GM19025 (cell line): ENCODE results near the gene VPS72.
A peak's percentile ranks its signal among the peaks of the same experiment; 100 is the strongest.

ENCODE experiments used
- ATAC-seq: cut with Tn5 transposase; IDR thresholded peaks from one replicate; pipeline ENCODE4 v1.9.1; 2021; ENCODE audit warnings: mild to moderate bottlenecking, low read depth, moderate library complexity; ENCODE audit not compliant: unreplicated experiment

Gene VPS72

DNA sequence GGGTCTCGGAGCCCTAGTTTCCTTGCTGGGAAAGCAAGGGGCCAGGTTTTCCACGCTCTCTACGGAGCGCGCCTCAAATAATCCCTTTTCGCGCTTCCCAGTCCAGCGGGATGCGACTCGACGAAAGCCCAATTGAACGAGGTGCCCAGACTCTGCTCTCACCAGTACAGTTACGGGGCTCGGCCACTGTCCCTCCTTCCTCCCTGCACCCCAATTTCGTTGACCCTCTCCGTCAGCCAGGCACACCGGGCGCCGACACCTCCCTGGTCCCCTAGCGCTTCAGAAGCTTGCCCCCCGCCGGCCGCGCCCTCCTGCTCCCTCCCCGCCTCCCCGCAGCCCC, 44.0 kb downstream of the VPS72 start:
- ATAC-seq: peak; percentile 4

DNA sequence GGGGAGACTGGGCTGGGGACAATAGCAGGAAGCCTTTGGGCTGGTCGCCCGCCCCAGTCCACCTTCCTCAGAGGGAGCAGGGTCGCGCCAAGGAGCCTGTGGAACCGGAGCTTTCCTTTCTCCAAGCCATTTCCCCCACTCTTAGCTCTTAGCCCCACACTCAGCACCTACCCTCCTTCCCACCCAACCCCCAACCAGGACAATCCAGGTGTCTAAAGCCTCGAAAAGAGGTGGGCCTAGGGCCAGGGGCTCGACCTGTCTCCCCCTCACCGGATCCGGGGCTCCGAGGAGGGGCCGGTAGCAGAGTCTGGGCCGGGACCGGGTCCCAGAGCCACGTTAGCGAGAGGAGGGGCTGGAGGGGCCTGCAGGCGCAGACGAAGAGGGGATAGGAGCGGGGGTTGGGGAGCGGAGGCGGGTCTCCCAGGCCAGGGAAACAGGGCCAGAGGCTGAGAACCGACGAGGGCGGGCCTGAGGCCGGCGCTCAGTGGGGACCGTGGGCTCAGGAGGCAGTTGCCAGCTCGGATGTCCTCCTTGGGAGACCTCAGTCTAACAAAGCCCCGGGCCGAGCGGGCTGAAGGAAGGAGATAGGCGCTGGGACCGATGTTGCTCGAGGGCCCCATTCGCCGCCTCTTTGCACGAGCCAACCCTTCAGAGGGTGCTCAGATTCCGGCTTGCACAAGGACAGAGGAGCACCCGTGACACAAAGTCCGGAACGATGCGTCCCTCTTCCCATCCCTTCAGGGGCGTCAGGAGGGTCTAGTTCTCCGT, 44.5 kb downstream of the VPS72 start:
- ATAC-seq: no peak

DNA sequence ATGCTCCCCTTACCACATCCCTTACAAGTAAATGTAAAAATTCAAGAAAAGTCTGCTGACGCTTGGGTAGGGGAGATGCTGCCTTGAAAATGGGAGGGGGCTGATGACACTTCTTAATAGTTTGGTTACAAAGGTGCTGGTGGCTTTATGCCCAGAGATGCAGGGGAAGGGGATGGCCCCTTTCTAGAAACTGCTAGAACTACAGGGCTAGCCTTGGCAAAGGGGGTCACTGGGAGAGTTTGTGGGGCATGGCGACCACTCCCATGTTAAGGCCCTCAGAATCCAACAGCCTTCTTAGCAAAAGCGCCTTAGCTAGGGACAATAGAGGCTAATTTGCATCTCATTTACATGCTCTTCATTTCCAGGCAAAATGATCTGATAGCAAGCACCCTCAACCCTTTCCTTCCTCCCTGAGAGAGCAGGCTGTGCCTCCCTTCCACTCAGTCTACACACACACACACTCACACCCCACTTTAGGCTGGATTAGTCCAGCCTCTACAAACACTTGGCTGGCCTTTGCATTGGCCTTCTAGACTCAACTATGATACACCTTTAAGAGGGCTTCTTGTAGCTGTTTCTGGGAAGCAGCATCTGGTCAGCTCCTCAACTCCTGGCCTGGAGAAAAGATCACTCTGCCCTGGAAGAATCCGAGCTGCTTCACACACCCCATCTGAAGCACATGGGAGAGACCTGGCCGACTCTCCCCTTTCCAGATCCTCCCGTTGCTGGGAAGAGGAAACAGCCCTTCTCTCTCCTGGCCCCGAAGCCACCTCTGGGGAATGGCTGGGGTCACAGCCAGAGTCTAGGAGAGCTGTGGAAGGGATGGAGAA, 45.3 kb downstream of the VPS72 start:
- ATAC-seq: no peak

DNA sequence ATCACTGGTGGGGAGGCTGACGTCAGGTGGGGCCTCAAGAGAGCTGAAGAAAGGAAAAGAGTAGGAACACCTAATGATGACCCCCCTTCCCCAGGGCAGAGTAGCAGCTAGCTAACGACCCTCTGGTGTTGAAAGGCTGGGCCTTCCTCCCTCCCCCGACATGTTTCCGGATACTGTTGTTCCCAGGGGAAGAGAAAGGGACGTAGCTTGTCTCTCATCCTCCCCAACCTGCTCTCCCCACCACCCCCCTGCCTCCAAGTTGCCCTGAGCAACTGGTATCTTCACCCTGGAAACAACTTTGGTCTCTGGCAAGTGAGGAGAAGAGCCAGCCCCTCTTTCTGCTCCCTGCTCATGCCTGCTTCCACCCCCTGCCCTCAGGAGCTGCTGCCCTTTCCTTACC, 46.0 kb downstream of the VPS72 start:
- no peak for ATAC-seq

DNA sequence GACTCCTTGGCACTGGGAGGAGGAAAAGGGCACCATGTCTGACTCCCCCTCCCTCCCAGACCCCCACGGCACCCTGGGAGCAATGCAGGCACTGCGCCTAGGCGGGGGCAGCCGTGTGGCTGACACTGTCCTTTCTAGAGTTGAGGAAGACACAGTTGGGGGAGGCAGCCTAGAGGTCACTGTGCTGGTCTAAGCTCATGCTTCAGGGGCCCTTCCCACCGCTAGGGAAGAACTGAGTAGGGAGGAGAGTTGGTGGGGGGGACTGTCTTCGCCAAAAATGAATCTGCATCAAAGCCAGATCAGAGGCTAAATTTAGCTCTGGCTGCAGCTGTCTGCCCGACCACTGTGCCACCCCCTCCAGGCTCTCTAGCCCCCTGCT, 47.0 kb downstream of the VPS72 start:
- no peak for ATAC-seq

DNA sequence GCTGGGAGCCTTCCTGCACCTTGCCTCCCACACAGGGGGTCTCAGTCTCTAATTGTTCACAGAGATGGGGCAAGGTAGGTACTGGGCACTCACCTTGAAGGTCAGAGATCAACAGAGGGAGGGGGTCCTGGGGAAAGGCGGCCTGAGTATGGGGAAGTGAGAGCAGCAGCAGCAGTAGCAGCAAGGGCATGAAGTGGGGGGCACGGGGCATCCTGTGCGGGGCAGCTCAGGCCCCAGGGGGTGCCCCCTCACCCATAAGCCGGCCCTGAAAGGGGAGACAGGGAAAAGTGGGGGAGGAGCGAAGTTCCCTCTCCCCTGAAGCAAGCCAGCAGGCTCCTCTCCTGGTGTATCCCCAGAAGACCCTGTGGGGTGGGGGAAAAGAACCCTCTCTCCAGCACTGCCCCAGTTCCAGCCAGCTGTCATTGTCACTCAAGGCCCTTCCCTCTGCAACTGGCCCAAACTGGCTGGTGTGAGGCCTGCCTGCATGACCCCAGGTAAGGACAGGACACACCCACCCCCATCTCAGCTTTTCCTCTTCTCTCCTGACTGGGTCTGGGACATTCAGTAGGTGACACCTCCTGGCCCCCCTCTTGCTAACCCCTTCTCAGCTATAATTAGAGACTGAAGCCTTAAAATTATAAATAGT, 47.5 kb downstream of the VPS72 start:
- no peak for ATAC-seq

DNA sequence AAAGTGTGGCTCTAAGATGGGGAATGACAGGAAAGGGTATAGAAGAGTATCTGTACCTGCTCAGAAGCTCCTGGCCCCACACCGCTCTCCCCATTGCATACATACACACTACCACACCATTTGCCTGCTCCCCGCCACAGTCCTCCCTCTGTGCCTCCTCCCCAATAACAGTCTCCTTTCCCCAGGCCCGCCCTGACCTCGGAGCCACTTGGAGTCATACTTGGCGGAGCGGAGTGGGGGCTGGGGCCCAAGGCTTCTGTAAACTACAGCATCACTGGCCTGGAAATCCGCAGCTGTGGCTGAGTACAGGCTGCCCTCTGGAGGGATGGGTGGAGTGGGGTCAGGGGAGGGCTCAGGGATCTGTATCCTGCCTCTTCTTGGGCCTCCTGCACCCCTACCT, 52.2 kb downstream of the VPS72 start:
- no peak for ATAC-seq

DNA sequence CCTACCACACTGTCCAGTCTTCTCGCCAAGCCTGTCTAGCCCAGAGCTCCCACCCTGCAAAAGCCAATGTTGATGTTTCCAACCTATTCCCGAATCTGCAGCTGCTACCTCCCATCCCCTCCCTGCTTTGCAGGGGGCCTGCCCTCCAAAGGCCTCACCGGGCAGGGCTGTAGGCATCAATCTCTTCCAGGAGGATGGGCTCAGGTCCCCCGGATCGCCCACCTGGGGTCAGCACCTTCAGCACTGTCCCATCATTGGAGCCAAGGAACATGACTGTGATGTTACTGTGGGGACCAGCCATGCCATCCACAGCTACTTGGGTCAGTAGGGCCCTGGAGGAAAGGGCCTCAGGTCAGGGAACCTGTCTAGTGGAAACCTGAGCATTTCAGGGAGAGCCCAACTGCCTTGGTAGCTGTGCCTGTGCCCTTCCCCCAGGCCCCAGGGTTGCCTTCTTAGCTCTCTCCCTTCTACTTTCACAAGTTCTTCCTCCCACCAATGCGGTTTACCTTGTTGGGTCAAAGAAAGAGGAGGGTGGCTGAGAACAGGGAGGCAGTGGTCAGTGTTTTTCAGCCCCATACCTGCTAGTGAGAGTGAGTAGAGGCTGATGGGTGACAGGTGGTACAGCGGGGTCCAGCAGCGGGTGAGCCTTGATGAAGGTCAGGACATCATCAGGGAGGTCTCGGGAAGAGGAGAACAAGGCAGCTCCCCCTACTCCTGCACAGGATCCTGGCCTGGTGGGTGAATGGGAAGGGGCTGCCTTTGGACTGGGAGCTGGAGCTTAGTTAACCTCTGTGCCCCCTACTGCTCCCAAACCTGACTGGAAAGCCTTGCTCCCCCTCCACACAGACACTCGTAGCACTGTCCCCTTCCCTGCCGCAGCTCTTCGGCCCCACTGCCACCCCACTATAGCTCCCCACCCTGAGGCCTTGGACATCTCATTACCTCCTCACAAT, 54.3 kb downstream of the VPS72 start:
- no peak for ATAC-seq

DNA sequence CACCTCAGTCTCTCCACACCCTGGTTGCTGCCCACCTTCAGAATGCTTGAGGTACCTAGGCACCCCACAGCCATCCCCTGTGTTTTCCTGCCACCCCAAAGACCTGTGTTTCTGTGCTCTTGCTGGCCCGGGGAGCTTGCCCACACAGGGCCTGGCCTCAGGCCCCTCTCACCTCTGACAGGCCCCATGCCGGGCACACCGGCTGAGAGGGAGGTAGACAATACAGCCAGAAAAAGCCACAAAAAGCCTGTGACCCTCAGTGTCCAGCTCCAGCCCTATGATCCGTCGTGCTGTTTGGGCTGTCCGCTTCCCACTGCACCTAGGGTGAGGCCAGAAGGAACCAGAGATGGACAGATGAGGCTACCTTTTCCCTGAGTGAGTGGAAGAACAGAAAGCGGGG, 55.0 kb downstream of the VPS72 start:
- ATAC-seq: no peak

DNA sequence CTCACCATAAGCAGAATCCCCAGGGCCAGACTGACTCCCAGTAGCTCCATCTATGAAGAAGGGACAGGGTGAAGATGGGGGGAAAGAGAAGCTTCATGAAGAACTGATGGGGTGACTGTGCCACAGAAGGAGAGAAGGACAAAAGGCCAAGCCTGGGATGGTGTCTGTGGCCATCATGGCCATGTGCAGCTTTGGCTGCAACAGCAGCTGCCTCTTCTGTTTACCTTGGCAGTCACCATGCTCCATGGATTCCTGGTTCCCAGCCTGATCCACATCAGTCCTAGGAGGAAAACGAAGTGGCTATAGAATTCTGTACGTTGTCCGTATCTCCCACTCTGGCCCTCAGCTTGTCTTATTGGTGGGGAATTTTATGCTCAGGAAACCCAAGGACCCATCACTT, 55.6 kb downstream of the VPS72 start:
- ATAC-seq: no peak

DNA sequence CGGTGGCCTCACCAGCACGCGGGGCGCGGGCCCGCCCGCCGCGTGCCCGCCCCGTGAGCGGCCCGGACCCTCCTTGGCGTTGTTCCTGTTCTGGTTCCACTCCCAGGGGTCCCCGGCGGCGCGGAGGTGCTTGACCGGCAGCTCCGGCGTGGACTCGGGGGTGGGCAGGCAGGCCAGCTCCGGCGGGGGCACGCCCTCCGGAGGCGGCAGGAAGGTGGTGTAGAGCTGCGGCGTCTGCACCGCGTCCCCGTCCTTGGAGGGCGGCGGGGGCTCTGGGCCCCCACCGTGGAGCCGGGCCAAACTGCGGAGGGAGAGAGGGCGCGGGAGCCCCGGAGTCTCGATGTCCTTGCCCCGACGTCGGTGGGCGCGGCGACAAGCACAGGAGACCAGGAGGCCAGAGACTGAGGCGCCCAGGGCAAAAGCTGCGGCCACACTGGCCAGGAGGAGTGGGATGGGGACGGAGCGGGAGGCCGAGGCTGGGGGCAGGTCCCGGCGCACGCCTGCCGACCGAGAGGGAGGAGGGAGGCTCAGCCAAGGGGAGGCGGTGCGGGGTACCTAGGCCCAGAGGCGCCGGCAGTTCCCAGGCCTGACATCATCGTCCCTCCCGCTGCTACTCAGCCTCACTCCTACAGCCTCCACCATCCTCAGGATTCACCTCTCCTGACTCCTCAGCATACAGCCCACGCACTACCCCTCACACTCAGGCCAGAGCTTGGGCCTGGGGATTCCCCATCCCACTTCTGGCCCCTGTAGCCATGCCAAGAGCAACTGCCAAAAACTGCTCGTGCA, 56.8 kb downstream of the VPS72 start:
- ATAC-seq: no peak

DNA sequence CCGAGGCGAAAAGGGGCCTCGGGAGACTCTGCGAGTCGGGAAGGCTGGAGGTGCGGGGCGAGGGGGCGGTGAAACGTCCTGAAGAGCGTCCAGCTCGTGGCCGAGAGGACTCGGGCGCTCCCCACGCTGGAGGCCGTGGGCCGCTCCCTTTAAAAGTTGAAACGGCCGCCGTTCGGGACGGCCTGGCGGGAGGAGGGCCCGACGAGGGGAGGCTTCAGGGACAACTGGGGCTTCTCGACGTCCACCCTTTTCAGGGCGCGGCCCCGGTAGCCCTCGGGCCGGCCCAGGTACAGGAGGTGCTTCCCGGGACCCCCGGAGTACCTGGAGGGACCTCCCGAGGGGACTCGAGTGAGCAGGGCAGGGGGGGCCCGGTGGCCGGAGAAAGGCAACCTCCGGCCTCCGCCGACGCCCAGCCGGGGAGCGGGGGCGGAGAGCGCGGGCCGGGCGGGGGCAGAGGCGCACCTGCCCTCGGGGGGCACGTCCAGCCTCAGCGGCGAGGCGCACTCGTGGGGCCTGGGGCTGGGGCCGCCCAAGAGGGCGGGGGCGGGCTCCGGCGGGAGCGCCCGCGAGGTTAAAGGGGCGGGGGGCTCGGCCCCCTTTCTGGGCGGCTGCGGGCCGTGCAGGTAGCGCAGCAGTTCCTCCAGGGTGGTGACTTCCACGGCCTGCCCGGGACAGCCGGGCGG, 57.5 kb downstream of the VPS72 start:
- no peak for ATAC-seq

DNA sequence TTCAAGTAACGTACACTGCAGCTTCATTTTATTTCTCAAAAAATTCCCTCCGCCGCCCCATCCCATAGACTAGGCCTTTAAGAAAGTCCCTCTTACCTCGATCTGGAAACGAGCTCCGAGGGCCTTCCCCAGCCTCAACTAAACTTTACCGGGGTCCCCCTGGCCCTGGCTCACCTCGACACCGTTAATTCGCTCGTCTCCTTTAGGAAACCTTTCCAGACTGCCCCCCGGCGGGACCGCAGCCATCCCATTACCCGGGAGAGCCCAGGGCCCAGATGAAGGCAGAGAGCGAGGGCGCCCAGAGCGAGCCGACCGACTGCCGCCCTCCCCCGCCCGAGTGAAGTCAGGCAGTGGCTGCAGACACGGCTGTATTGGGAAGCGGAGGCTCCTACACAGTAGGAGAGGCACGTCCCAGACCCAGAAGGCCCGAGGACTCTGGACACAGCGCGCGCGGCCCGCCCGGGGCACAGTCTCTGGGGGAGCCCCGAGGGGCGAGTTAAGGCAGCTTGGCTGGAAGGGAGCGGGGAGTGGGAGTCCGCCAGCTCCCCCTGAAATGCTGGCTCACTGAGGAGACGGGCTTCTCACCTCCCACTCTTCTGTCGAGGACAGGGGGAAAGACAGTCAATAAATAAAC, 58.2 kb downstream of the VPS72 start:
- no peak for ATAC-seq

DNA sequence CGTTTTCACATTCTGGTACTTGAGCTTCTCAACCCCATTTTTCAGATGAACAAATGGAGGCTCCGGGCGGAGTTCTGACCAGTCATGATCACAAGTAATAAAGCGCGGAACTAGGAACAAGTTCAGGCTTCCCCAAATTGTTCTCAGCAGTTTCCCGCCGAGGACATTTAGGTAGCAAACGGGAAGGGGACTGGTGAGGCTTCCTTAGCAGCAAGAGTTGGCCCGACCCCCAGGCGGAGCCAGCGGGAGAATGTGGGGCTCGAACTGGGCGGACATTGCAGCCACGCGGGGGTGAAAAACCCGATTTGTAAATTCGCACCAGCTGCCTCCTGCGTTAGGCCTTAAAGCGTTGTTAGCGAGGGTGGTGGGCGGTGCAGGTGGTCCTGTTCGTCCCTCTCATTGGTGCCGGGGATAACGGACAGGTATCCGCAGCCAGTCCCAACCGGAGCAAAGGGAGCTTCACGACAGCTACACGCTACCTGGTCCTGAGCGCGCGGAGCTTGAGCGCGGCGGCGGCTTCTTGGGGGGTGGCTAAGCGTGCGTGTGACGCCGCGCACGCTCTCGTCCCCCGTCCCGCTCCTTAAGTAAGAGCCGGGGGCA, 58.9 kb downstream of the VPS72 start:
- ATAC-seq: peak; percentile 66

DNA sequence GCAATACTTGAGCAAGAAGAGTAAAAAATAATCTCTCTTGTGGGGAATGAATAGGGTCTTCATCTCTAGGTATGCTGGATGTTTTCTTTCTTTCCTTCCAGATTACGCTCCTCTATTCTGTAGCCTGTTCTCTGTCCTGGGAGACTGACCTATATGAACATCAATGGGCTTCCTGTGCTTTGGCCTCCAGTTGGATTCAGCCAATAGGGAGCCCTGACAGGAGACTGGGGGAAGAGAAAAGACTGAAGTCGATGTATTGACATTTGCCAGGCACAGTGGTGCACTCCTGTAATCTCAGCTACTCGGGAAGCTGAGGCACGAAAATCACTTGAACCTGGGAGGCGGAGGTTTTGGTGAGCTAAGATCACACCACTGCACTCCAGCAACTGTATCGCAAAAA, 61.2 kb downstream of the VPS72 start:
- ATAC-seq: no peak
